ENCODE measurements around the gene GLIS1.
A peak's percentile ranks its signal among the peaks of the same experiment; 100 is the strongest.

The GLIS1 gene

DNA sequence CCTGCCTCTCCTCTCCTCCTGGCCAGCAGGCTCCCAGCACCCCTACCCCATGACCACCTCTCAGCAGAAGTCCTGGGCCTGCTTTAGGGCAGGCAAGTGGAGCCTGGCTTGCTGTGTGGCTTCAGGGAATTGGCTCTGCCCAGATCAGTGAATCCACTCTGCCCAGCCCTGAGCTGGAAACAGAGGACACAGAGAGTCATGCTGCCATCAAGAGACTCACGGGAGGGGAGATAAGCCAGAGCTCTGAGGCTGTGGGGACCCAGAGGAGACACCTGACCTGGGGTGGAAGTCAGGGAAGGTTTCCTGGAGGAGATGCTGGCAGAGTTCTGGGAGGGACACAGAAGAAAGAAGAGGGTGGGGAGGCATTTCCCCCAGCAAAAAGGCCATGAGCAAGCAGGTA is 54.2 kb downstream of the GLIS1 start:
- Histone ChIP-seq H3K4me3 (ENCODE audit: low read depth, low read length) (no peak overlapping the region), H3K27me3 (replicated peaks) (no peaks in the 10 kb centered on the region), H3K27ac (no peak overlapping the region), H3K36me3 (replicated peaks) (no peaks in the 10 kb centered on the region)
- in situ Hi-C loops (cut with HindIII; ENCODE audit: low pct_ligation_motif_present, low sequenced_read_pairs): no loop called here
- no peak for DNase-seq
- TF ChIP-seq, protein P1, sequence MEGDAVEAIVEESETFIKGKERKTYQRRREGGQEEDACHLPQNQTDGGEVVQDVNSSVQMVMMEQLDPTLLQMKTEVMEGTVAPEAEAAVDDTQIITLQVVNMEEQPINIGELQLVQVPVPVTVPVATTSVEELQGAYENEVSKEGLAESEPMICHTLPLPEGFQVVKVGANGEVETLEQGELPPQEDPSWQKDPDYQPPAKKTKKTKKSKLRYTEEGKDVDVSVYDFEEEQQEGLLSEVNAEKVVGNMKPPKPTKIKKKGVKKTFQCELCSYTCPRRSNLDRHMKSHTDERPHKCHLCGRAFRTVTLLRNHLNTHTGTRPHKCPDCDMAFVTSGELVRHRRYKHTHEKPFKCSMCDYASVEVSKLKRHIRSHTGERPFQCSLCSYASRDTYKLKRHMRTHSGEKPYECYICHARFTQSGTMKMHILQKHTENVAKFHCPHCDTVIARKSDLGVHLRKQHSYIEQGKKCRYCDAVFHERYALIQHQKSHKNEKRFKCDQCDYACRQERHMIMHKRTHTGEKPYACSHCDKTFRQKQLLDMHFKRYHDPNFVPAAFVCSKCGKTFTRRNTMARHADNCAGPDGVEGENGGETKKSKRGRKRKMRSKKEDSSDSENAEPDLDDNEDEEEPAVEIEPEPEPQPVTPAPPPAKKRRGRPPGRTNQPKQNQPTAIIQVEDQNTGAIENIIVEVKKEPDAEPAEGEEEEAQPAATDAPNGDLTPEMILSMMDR (IDR thresholded peaks at IDR 0.05; ENCODE audit: low read depth, low read length, missing control alignments): no peak

DNA sequence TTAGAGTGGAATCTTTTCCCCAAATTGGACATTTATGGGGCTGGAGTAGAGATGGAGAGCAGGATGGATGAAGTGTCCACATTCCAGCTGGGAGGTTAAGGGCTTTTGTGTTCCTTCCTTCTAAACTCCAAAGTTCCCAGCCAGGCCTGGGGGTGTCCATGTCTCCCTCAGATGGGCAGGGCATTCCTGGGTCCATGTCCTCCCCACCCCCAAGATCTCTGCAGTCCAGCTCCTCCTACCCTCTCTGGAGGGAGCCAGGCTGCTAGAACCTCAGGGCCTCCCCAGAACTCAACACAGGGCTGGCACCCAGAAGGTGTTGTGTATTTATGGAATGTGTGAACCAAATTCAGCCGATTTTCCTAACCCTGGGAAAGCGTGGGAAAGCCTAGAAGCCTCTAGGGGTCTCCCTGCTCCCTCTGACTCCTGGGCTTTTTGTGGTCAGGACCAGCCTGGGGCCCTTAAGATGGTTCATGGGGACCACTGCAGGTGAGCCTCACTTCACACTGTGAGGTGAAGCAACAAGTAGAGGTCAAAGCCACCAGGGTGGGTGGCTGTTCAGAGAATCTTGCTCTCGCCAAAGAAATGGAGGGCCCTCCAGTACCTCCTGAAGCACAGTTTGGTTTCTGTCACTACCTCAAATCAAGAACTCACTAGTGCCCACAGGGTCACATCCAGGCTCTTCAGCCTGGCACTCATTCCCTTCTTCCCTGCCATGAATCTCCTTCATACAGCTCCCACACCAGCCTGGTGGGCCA is 54.8 kb downstream of the GLIS1 start:
- DNase-seq: no peak
- TF ChIP-seq, protein P1 (IDR thresholded peaks at IDR 0.05; ENCODE audit: low read depth, low read length, missing control alignments): peak; percentile 59
- no peaks in the 10 kb centered on the region for H3K27me3 ChIP-seq (replicated peaks)
- no peaks in the 10 kb centered on the region for H3K36me3 ChIP-seq (replicated peaks)
- in situ Hi-C loops (cut with HindIII; ENCODE audit: low pct_ligation_motif_present, low sequenced_read_pairs): no loop called here
- no peak overlapping the region for H3K27ac ChIP-seq
- H3K4me3 ChIP-seq (ENCODE audit: low read depth, low read length): no peak overlapping the region

DNA sequence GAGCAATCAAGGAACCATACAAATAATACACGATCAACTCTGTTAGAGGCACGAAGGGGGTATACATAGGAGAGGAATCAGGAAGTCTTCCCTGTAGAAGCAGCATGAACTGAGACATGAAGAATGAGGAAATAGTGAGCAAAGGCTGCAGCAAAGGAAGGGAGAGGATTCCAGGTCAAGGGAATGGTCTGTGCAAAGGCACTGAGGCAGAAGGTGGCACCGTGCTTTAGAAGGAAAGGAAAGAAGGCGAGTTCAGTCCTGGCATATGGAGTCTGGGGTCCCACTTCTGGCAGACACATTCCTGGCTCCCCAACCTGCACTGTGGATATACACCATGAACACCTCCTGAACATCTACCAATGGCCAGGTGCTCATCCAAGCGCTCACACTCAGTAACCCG is 56.1 kb downstream of the GLIS1 start:
- Histone ChIP-seq H3K27me3 (replicated peaks) (no peaks in the 10 kb centered on the region), H3K36me3 (replicated peaks) (no peaks in the 10 kb centered on the region), H3K27ac (no peak overlapping the region), H3K4me3 (ENCODE audit: low read depth, low read length) (no peak overlapping the region)
- DNase-seq: no peak
- in situ Hi-C loops (cut with HindIII; ENCODE audit: low pct_ligation_motif_present, low sequenced_read_pairs): no loop called here
- TF ChIP-seq, protein P1 (IDR thresholded peaks at IDR 0.05; ENCODE audit: low read depth, low read length, missing control alignments): no peak

DNA sequence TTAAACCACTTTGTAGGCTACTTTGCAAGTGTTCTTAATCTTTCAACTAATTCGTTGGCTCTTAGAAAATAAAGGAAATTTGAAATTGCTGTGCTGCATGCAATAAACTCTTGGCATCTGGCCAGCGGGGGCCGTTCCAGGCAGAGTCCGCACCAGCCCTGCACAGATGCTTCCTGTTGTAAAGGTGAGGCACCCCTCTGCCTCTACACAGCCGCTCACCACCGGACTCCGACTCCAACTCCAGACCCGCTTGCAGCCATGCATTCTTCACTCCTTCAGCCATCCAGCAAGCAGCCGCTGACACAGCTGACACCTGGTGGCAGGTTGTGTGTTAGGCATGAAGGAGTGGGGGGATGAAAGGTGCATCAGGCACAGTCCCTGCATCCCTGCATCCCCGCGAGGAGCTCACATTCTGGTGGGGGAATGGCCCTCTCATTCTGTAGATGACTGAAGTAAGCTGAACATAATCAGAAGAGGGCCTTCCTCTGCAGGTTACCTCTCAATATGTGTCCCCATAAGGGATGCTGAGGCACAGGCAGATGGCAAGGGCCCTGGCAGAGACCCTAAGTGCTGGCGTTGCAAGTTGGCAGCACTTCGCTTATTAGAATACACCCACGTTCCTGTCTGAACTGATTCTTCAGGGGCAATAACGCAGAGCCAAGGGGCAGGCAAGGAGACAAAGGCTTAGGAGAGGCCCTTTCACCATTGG is 56.8 kb downstream of the GLIS1 start:
- in situ Hi-C loops (cut with HindIII; ENCODE audit: low pct_ligation_motif_present, low sequenced_read_pairs): no loop called here
- Histone ChIP-seq H3K4me3 (ENCODE audit: low read depth, low read length) (no peak overlapping the region), H3K36me3 (replicated peaks) (no peaks in the 10 kb centered on the region), H3K27me3 (replicated peaks) (no peaks in the 10 kb centered on the region), H3K27ac (no peak overlapping the region)
- DNase-seq: no peak
- TF ChIP-seq, protein P1 (IDR thresholded peaks at IDR 0.05; ENCODE audit: low read depth, low read length, missing control alignments): peak; percentile 73

DNA sequence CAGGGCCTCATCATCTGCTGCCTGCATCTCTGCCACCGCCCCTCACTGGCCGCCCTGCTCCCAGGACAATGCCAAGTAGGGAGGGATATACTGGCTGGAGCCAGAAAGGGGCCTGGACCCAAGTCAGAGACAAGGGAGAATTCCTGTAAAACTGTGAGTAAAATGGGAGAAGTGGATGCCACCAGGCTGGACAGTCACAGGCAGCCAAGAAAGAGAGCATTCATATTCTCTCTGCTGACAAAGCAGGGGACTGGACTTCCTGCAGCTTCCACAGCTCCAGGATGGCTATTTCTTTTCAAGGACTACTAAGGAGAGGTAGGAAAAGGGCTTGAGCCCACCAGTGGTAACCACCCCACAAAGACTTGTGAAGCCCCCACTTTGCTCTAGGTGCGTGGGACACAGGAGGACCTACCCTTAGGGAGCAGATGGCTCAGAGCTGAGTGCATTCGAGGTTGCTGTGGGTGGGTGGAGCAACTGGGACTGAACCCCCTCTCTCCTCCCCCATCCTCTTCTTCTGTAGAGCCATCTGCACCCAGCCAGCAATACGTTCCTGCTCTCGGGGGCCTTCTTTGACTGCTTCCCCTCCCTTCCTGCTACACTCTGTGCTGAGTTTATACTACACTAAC is 57.5 kb downstream of the GLIS1 start:
- Histone ChIP-seq H3K27ac (no peak overlapping the region), H3K36me3 (replicated peaks) (no peaks in the 10 kb centered on the region), H3K4me3 (ENCODE audit: low read depth, low read length) (no peak overlapping the region), H3K27me3 (replicated peaks) (no peaks in the 10 kb centered on the region)
- no peak for DNase-seq
- in situ Hi-C loops (cut with HindIII; ENCODE audit: low pct_ligation_motif_present, low sequenced_read_pairs): no loop called here
- TF ChIP-seq, protein P1 (IDR thresholded peaks at IDR 0.05; ENCODE audit: low read depth, low read length, missing control alignments): no peak
